ENCODE measurements around the gene SPCS3. TPM values are rescaled to one million over a fixed set of nuclear protein-coding genes. Genes with fewer than 3 reads are reported as not detected.

The SPCS3 gene
- total and polyA plus RNA-seq, 7 donors: 20.8 to 75.8 (median 44.8) TPM

DNA sequence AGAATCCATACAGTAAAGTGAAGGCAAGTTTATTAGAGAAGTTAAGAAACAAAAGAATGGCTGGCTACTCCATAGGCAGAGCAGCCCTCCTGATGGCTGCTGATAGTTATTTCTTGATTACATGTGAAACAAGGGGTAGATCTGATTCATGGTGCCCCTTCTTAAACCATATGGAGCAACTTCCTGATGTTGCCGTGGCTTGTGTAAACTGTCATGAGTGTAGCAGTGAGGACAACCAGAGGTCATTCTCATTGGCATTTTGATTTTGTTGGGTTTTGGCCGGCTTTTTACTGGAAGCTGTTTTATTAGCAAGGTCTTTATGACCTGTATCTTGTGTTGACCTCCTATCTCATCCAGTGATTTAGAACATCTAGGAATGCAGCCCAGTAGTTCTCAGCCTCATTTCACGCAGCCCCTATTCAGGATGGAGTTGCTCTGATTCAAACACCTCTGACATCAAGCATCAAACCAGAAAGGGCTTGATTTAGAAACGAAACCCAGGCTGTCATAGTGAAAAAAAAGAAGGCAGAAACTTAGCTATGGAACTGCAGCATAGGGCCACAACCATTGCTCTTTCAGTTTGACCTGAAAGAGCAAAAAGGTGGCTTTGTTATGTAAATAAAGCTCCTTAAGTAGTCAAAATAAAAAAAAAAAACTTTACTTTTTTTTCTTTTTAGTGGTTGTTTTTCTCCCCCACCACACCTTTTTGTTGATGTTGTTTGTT is 37.8 kb downstream of the SPCS3 start:
- H3K4me3 ChIP-seq: no peak overlapping the region

DNA sequence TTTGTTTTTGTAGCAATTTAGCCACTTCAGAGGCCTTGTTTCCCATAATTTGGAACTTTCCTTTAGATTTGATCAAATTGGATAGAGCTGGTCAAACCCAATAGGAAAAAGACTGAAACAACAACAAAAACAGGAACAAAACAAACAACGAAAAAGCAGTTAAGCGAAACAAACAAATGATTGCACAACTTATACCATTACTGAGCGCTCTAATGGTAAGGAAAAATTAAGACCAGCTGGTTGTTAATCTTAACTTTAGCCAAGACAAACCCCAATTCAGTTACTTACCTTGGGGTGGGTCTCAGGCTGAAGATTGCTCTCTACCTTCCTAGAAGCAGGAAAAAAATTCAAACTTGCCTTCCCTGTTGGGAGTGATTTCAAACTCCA is 38.3 kb downstream of the SPCS3 start:
- 95% methylated on average over 3 of the region's 3 CpGs for WGBS, 3 donors
- ATAC-seq (no peak), DNase-seq (no peak)
- no peaks in the 10 kb centered on the region for H3K36me3 ChIP-seq (ENCODE audit: insufficient read depth in 1 of 2, low read depth in 1 of 2)
- TF ChIP-seq, protein P1, sequence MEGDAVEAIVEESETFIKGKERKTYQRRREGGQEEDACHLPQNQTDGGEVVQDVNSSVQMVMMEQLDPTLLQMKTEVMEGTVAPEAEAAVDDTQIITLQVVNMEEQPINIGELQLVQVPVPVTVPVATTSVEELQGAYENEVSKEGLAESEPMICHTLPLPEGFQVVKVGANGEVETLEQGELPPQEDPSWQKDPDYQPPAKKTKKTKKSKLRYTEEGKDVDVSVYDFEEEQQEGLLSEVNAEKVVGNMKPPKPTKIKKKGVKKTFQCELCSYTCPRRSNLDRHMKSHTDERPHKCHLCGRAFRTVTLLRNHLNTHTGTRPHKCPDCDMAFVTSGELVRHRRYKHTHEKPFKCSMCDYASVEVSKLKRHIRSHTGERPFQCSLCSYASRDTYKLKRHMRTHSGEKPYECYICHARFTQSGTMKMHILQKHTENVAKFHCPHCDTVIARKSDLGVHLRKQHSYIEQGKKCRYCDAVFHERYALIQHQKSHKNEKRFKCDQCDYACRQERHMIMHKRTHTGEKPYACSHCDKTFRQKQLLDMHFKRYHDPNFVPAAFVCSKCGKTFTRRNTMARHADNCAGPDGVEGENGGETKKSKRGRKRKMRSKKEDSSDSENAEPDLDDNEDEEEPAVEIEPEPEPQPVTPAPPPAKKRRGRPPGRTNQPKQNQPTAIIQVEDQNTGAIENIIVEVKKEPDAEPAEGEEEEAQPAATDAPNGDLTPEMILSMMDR (IDR thresholded peaks at IDR 0.05): no peak
- H3K4me1 ChIP-seq: no peaks in the 10 kb centered on the region
- no peak overlapping the region for H3K4me3 ChIP-seq
- no peak overlapping the region for H3K27ac ChIP-seq
- H3K9me3 ChIP-seq: no peaks in the 10 kb centered on the region
- no peaks in the 10 kb centered on the region for H3K27me3 ChIP-seq (ENCODE audit: insufficient read depth in 3 of 3, low read length in 2 of 3)
- intact Hi-C loops (cut with DNase I): no loop called here

More for the DNA sequence above, 37.8 kb downstream of the SPCS3 start:
- Histone ChIP-seq H3K27me3 (ENCODE audit: insufficient read depth in 3 of 3, low read length in 2 of 3) (no peaks in the 10 kb centered on the region), H3K27ac (no peak overlapping the region), H3K9me3 (no peaks in the 10 kb centered on the region), H3K36me3 (ENCODE audit: insufficient read depth in 1 of 2, low read depth in 1 of 2) (no peaks in the 10 kb centered on the region), H3K4me1 (no peaks in the 10 kb centered on the region)
- WGBS, 3 donors: 54 to 57% (median 54%) methylated on average over 4 of the region's 4 CpGs
- TF ChIP-seq, protein P1 (IDR thresholded peaks at IDR 0.05): no peak
- ATAC-seq (no peak), DNase-seq (no peak)
- intact Hi-C loops (cut with DNase I): no loop called here

DNA sequence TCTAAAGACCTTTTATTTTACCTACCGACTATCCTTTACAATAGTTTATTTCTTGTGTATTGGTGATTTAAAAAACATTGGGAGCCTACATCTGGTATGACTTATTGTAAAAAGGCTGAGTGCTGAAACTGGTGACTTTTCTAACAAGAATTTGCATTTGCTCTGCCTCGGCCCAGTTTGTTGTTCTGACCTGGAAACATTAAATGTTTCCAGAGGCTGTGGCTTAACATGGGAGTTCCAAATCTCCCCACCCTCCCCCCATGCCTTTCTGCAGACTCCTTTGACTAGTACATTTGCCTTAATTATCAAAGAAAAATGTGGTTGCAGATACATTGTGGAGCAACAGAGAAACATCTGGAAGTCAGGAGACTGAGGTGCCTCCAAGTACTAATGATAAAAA is 39.8 kb downstream of the SPCS3 start:
- no peak for ATAC-seq
- TF ChIP-seq, protein P1 (IDR thresholded peaks at IDR 0.05): no peak
- Histone ChIP-seq H3K27ac (no peak overlapping the region), H3K4me1 (no peaks in the 10 kb centered on the region), H3K9me3 (no peaks in the 10 kb centered on the region), H3K36me3 (ENCODE audit: insufficient read depth in 1 of 2, low read depth in 1 of 2) (no peaks in the 10 kb centered on the region), H3K4me3 (no peak overlapping the region), H3K27me3 (ENCODE audit: insufficient read depth in 3 of 3, low read length in 2 of 3) (no peaks in the 10 kb centered on the region)
- intact Hi-C loops (cut with DNase I): no loop called here
- 67 to 73% (median 70%) methylated on average over 2 of the region's 2 CpGs for WGBS, 3 donors
- no peak for DNase-seq

DNA sequence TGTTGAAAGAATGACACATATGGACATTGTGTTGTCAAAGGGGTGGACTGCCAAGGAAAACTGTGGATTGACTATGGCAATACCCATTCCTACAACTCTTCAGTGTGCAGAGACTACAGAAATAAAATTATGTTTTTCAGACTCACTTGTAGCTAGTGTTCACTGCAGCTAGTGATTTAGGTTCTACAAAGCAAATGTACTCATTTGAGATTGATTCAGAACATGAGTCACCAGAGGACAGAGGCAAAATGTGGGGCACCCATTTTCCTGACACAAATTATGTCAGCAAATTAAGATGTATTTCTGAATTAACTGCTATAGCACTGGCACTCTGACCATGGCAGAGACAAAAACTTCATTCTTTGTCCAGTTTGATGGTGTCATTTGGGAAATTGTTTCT is 40.7 kb downstream of the SPCS3 start:
- Histone ChIP-seq H3K4me1 (no peaks in the 10 kb centered on the region), H3K9me3 (no peaks in the 10 kb centered on the region), H3K4me3 (no peak overlapping the region), H3K27me3 (ENCODE audit: insufficient read depth in 3 of 3, low read length in 2 of 3) (no peaks in the 10 kb centered on the region), H3K27ac (no peak overlapping the region), H3K36me3 (ENCODE audit: insufficient read depth in 1 of 2, low read depth in 1 of 2) (no peaks in the 10 kb centered on the region)
- TF ChIP-seq, protein P1 (IDR thresholded peaks at IDR 0.05): no peak
- ATAC-seq (no peak), DNase-seq (no peak)
- intact Hi-C loops (cut with DNase I): no loop called here

DNA sequence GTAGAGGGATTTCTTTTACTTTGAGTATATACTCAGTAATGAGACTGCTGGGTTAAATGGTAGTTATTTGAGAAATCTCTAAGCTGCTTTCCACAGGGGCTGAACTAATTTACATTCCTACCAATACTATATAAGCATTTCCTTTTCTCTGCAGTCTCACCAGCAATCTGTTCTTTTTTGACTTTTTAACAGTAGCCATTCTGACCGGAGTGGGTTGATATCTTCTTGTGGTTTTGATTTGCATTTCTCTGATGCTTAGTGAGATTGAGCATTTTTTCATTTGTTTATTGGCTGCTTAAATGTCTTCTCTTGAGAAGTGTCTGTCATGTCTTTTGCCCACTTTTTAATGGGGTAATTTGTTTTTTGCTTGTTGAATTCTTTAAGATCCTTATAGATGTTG is 43.3 kb downstream of the SPCS3 start:
- Histone ChIP-seq H3K36me3 (ENCODE audit: insufficient read depth in 1 of 2, low read depth in 1 of 2) (no peaks in the 10 kb centered on the region), H3K27ac (no peak overlapping the region), H3K4me1 (no peaks in the 10 kb centered on the region), H3K27me3 (ENCODE audit: insufficient read depth in 3 of 3, low read length in 2 of 3) (peaks cover 0 to 1% (median 0%) of the 10 kb centered on the region in 3 donors), H3K9me3 (peaks cover 6% of the 10 kb centered on the region), H3K4me3 (no peak overlapping the region)
- TF ChIP-seq, protein P1 (IDR thresholded peaks at IDR 0.05): no peak
- DNase-seq (no peak), ATAC-seq (no peak)
- 70 to 92% (median 83%) methylated on average over 1 of the region's 1 CpG for WGBS, 3 donors
- intact Hi-C loops (cut with DNase I): no loop called here

Data from psoas muscle (tissue), 8 donors.